Small intestine (tissue), 7 donors: ENCODE measurements around the gene CD247. TPM values are rescaled to one million over a fixed set of nuclear protein-coding genes. Genes with fewer than 3 reads are reported as not detected.

Experiments used
- DNase-seq, 2 donors: peaks; one replicate each; pipeline versions ENCODE4 v3.0.0 to v3.0.0-alpha.2; 2013
- FAIRE-seq: peaks from 2 replicates; lab custom pipeline; 2012; peaks lifted over from hg19 to GRCh38; lab: Jason Lieb, UNC
- H3K27ac ChIP-seq, 3 donors: one replicate each; pipeline ENCODE4 v1.5.1; 2013; ENCODE audit warnings: low read length in 2 of 3, mild to moderate bottlenecking in 2 of 3, control low read depth in 1 of 3, inconsistent platforms in 1 of 3, low read depth in 1 of 3, moderate library complexity in 1 of 3
- H3K27me3 ChIP-seq, 3 donors: one replicate each; pipeline ENCODE4 v1.6.1; 2013; ENCODE audit warnings: low read length in 3 of 3, inconsistent platforms in 1 of 3; ENCODE audit not compliant: control insufficient read depth in 3 of 3, insufficient read depth in 3 of 3
- H3K36me3 ChIP-seq, 3 donors: one replicate each; pipeline ENCODE4 v1.6.1; 2013; ENCODE audit warnings: low read length in 3 of 3, inconsistent platforms in 1 of 3, low read depth in 1 of 3, mild to moderate bottlenecking in 1 of 3, moderate library complexity in 1 of 3; ENCODE audit not compliant: control insufficient read depth in 3 of 3, insufficient read depth in 2 of 3
- H3K4me1 ChIP-seq, 3 donors: one replicate each; pipeline ENCODE4 v1.6.1; 2013; ENCODE audit warnings: low read length in 2 of 3, inconsistent platforms in 1 of 3, low read depth in 1 of 3, mild to moderate bottlenecking in 1 of 3, moderate library complexity in 1 of 3; ENCODE audit not compliant: control insufficient read depth in 3 of 3, insufficient read depth in 2 of 3
- H3K4me3 ChIP-seq, 3 donors: one replicate each; pipeline ENCODE4 v1.5.1; 2013; ENCODE audit warnings: low read length in 3 of 3, control low read depth in 1 of 3, inconsistent platforms in 1 of 3, low read depth in 1 of 3, mild to moderate bottlenecking in 1 of 3, moderate library complexity in 1 of 3
- H3K9me3 ChIP-seq, 2 donors: one replicate each; pipeline ENCODE4 v1.6.1; 2013; ENCODE audit warnings: low read depth in 1 of 2, low read length in 1 of 2; ENCODE audit not compliant: control insufficient read depth in 2 of 2, insufficient read depth in 1 of 2
- WGBS, 3 donors: extraction: QIAGEN DNeasy Blood & Tissue Kit; methylation state at CpG; one replicate each; pipeline ENCODE4 v1.1.7; 2013; 5-methylcytosine and 5-hydroxymethylcytosine counted together
- polyA plus RNA-seq, 4 donors: library from polyadenylated mRNA; stranded (reverse) in 3 of 4; unstranded in 1 of 4; fragments of 200-250 nt in 3 of 4; fragments of 120-200 nt in 1 of 4; gene quantifications; one replicate each; pipeline versions ENCODE4 v1.2.1 to v1.2.3, GENCODE V29; 2013
- donor health status: healthy with polysubstance abuse.
- donor health status: control.
- donor health status: control.
- donor health status: Bipolar disorder and iron deficiency.
- donor health status: healthy.

The CD247 gene
- polyA plus RNA-seq, 4 donors = 0.45 to 5.0 (median 3.2) TPM

DNA sequence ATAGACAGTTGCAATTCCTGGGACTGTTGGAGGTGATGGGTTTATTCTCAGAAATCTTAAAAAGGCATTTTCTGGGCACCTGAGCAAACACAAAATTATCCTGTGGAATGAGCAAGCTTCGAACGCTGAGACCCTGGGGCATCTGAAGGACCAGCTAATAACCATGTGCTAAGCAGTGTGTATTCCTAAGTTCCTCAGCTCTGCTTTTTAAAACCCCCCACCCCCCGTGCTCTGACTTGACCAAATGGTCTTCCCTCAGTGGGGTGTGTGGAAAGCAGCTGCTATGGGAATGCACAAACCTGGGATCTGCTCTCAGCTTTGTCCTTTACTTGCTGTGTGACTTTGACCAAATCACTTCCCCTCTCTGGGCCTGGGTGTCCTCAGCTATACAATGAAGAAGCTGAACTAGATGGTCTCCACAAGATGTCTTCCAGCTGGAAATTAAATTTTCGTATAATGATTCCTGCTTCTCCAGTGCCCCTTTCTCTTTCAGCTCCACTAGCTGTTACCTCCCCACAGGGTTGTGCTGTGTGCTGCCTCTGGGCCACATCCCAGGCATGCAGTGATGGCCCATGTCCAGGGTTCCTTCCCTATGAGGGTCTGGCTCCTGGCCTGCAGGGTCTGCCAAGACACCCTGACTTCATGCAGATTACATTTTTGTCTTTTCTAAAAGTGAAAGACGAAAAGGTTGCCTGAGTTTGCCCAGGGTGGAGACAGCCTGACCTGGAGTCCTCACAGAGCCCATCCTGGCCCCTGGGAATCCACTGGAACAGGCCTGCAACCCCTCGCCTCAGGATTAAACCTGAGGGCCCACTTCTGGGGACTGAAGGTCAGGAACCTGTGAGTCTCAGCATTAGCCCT lies 14.9 kb upstream of the CD247 start:
- H3K27ac ChIP-seq = peak overlapping the region in 1 of 3 donors; percentile 41

DNA sequence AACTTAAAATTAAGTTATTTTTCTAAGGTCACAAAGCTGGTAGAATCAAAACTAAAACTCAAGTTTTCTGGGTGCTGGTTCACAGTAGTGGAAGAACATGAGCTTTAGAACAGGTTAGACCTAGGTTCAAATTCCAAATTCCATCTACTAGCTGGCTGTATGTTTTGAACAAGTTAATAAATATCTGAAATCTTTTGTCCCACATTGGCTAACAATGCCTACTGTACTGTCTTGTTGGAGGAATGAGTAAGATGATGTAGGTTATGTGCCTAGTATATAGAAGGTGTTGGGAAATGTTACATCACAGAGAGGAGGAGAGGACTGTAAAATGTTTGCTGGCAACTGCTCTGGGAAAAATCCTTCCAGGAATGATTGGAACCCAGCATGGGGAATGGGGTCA lies 14.0 kb upstream of the CD247 start:
- Histone ChIP-seq H3K9me3 (no peaks in the 10 kb centered on the region), H3K27ac (peak overlapping the region in 1 of 3 donors; percentile 59), H3K27me3 (no peaks in the 10 kb centered on the region), H3K4me3 (no peak overlapping the region), H3K4me1 (peaks cover 0 to 14% (median 6%) of the 10 kb centered on the region in 3 donors), H3K36me3 (no peaks in the 10 kb centered on the region)
- DNase-seq (peak; percentile 81 to 83), FAIRE-seq (no peak)

More for the DNA sequence above, 14.9 kb upstream of the CD247 start:
- peaks cover 0 to 14% (median 6%) of the 10 kb centered on the region in 3 donors for H3K4me1 ChIP-seq
- H3K27me3 ChIP-seq = no peaks in the 10 kb centered on the region
- WGBS, 3 donors = 77 to 84% (median 80%) methylated on average over 6 of the region's 6 CpGs
- FAIRE-seq (no peak), DNase-seq (no peak)
- H3K4me3 ChIP-seq = no peak overlapping the region
- H3K36me3 ChIP-seq = no peaks in the 10 kb centered on the region
- no peaks in the 10 kb centered on the region for H3K9me3 ChIP-seq

- 80 to 90% (median 83%) methylated on average over 8 of the region's 8 CpGs for WGBS, 3 donors
- peaks cover 0 to 14% (median 6%) of the 10 kb centered on the region in 3 donors for H3K4me1 ChIP-seq
- DNase-seq = no peak
- no peaks in the 10 kb centered on the region for H3K9me3 ChIP-seq
- no peak overlapping the region for H3K4me3 ChIP-seq
- FAIRE-seq = no peak
- H3K27me3 ChIP-seq = no peaks in the 10 kb centered on the region
- H3K36me3 ChIP-seq = no peaks in the 10 kb centered on the region
- no peak overlapping the region for H3K27ac ChIP-seq
These were observed 11.6 kb upstream of the CD247 start for GRCh38 chr1:167529829-167530474.

GRCh38 chr1:167528057-167528728 lies 9.9 kb upstream of the CD247 start:
- H3K4me1 ChIP-seq = peaks cover 0 to 7% (median 6%) of the 10 kb centered on the region in 3 donors
- H3K36me3 ChIP-seq = no peaks in the 10 kb centered on the region
- DNase-seq = peak; percentile 23 to 41
- no peaks in the 10 kb centered on the region for H3K27me3 ChIP-seq
- no peak for FAIRE-seq
- no peaks in the 10 kb centered on the region for H3K9me3 ChIP-seq
- no peak overlapping the region for H3K27ac ChIP-seq
- no peak overlapping the region for H3K4me3 ChIP-seq
- WGBS, 3 donors = 30 to 71% (median 68%) methylated on average over 3 of the region's 3 CpGs

- FAIRE-seq (no peak), DNase-seq (no peak)
- H3K4me1 ChIP-seq = peaks cover 0 to 6% (median 0%) of the 10 kb centered on the region in 3 donors
- H3K9me3 ChIP-seq = no peaks in the 10 kb centered on the region
- H3K27me3 ChIP-seq = no peaks in the 10 kb centered on the region
- H3K4me3 ChIP-seq = no peak overlapping the region
- no peak overlapping the region for H3K27ac ChIP-seq
- 71 to 83% (median 77%) methylated on average over 8 of the region's 8 CpGs for WGBS, 3 donors
- H3K36me3 ChIP-seq = no peaks in the 10 kb centered on the region
These were observed 8.5 kb upstream of the CD247 start for GRCh38 chr1:167526667-167527383.

GRCh38 chr1:167524651-167525050 lies 6.3 kb upstream of the CD247 start:
- no peaks in the 10 kb centered on the region for H3K27me3 ChIP-seq
- no peak for FAIRE-seq
- H3K36me3 ChIP-seq = no peaks in the 10 kb centered on the region
- peaks cover 0 to 4% (median 4%) of the 10 kb centered on the region in 3 donors for H3K4me1 ChIP-seq
- 77 to 90% (median 85%) methylated on average over 9 of the region's 9 CpGs for WGBS, 3 donors
- no peak overlapping the region for H3K27ac ChIP-seq
- no peaks in the 10 kb centered on the region for H3K9me3 ChIP-seq
- no peak overlapping the region for H3K4me3 ChIP-seq
- DNase-seq = no peak

GRCh38 chr1:167522246-167522645 lies 3.9 kb upstream of the CD247 start:
- Histone ChIP-seq H3K9me3 (no peaks in the 10 kb centered on the region), H3K27ac (no peak overlapping the region), H3K36me3 (no peaks in the 10 kb centered on the region), H3K4me3 (no peak overlapping the region), H3K4me1 (peaks cover 0 to 4% (median 0%) of the 10 kb centered on the region in 3 donors), H3K27me3 (no peaks in the 10 kb centered on the region)
- FAIRE-seq (no peak), DNase-seq (no peak)
- 93 to 99% (median 96%) methylated on average over 5 of the region's 5 CpGs for WGBS, 3 donors

DNA sequence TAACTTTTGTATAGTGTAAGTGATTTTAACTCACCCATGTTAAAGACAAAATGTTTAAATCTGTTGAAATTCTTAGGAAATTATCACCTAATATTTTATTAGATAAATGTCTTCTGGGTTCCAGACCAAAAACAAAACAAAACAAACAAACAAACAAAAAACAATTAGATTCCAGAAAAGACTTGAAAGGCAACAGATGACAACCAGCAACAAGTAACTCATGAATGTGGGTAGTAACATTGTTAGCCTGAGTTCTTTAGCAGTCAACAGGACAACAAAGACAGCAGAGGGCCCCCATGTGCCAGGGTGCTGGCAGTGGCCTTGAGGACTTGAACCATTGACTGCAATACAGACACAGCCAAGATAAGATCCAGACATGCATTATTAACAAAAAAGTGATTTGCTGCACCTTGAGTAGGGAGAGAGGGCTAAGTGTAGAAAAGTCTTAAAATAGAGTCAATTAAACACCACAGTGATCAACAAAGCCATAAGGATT lies 2.4 kb upstream of the CD247 start:
- Histone ChIP-seq H3K4me3 (no peak overlapping the region), H3K4me1 (peaks cover 0 to 4% (median 0%) of the 10 kb centered on the region in 3 donors), H3K36me3 (no peaks in the 10 kb centered on the region), H3K27ac (no peak overlapping the region), H3K9me3 (no peaks in the 10 kb centered on the region), H3K27me3 (no peaks in the 10 kb centered on the region)
- DNase-seq = no peak
- no peak for FAIRE-seq
